Thyroid gland (tissue), 4 donors: ENCODE results near the gene MACROH2A1.

Source experiments
- POLR2A ChIP-seq, 2 donors: fragments of 450-650 bp; IDR thresholded peaks; one replicate each; pipeline ENCODE4 v1.6.1; 2017; ENCODE audit warnings: antibody characterized with exemption in 2 of 2, mild to moderate bottlenecking in 2 of 2, moderate library complexity in 1 of 2
- TF ChIP-seq, protein P1 (sequence below), 6 experiments: fragments of 200-600 bp in 3 of 6; fragments of 450-650 bp in 3 of 6; sonication (generic) in 3 of 6; IDR thresholded peaks; one replicate each; pipeline ENCODE4 v1.5.1; 2016 to 2019; ENCODE audit warnings: antibody characterized with exemption in 6 of 6, mild to moderate bottlenecking in 2 of 6, inconsistent platforms in 1 of 6, moderate library complexity in 1 of 6

- TF ChIP-seq, protein P1, sequence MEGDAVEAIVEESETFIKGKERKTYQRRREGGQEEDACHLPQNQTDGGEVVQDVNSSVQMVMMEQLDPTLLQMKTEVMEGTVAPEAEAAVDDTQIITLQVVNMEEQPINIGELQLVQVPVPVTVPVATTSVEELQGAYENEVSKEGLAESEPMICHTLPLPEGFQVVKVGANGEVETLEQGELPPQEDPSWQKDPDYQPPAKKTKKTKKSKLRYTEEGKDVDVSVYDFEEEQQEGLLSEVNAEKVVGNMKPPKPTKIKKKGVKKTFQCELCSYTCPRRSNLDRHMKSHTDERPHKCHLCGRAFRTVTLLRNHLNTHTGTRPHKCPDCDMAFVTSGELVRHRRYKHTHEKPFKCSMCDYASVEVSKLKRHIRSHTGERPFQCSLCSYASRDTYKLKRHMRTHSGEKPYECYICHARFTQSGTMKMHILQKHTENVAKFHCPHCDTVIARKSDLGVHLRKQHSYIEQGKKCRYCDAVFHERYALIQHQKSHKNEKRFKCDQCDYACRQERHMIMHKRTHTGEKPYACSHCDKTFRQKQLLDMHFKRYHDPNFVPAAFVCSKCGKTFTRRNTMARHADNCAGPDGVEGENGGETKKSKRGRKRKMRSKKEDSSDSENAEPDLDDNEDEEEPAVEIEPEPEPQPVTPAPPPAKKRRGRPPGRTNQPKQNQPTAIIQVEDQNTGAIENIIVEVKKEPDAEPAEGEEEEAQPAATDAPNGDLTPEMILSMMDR (IDR thresholded peaks at IDR 0.05), result no peak
- no peak for TF ChIP-seq POLR2A (IDR thresholded peaks at IDR 0.05)
These were observed 32.0 kb downstream of the MACROH2A1 start for GRCh38 chr5:135367076-135367475.
